Nephron (organoid): ENCODE results near the gene LRRC4C.
A peak's percentile ranks its signal among the peaks of the same experiment; 100 is the strongest.

Source experiments
- H3K27ac Mint-ChIP-seq, 3 experiments: 2 replicates each; pipeline ENCODE4 v1.8.0; 2020; ENCODE audit warnings: mixed read lengths in 3 of 3, mild to moderate bottlenecking in 2 of 3, moderate library complexity in 1 of 3
- H3K27me3 Mint-ChIP-seq: 2 replicates; pipeline ENCODE4 v1.8.0; 2021; ENCODE audit warnings: low read depth, mild to moderate bottlenecking, moderate library complexity, mixed read lengths
- H3K36me3 Mint-ChIP-seq: 2 replicates; pipeline ENCODE4 v1.8.0; 2020; ENCODE audit warnings: low read depth, mixed read lengths
- H3K4me1 Mint-ChIP-seq: 2 replicates; pipeline ENCODE4 v1.8.0; 2020; ENCODE audit warnings: mixed read lengths
- H3K4me3 Mint-ChIP-seq, 3 experiments: 2 replicates each; pipeline ENCODE4 v1.8.0; 2020; ENCODE audit warnings: mild to moderate bottlenecking in 3 of 3, mixed read lengths in 3 of 3, moderate library complexity in 2 of 3
- H3K9me3 Mint-ChIP-seq: 2 replicates; pipeline ENCODE4 v1.8.0; 2020; ENCODE audit warnings: mixed read lengths
- CTCF ChIP-seq, 3 experiments: fragments of 200-600 bp; sonication (generic); IDR thresholded peaks; one replicate each; pipeline ENCODE4 v1.5.0; 2021; ENCODE audit warnings: antibody characterized with exemption in 3 of 3; ENCODE audit not compliant: unreplicated experiment in 3 of 3

LRRC4C gene

GRCh38 chr11:40679276-40679675, 780.2 kb downstream of the LRRC4C start:
- Mint-ChIP-seq H3K36me3 (no peaks in the 10 kb centered on the region), H3K4me1 (no peaks in the 10 kb centered on the region), H3K27me3 (no peaks in the 10 kb centered on the region), H3K9me3 (peaks cover 3% of the 10 kb centered on the region), H3K4me3 (no peak overlapping the region), H3K27ac (no peak overlapping the region)
- no peak for TF ChIP-seq CTCF (IDR thresholded peaks at IDR 0.05; ENCODE audit: unreplicated experiment in 3 of 3)

GRCh38 chr11:40647295-40647694, 812.2 kb downstream of the LRRC4C start:
- Mint-ChIP-seq H3K4me3 (no peak overlapping the region), H3K36me3 (no peaks in the 10 kb centered on the region), H3K27me3 (no peaks in the 10 kb centered on the region), H3K4me1 (no peaks in the 10 kb centered on the region), H3K9me3 (peaks cover 26% of the 10 kb centered on the region), H3K27ac (peak overlapping the region in 1 of 3 experiments; percentile 42)
- TF ChIP-seq CTCF (IDR thresholded peaks at IDR 0.05; ENCODE audit: unreplicated experiment in 3 of 3), result no peak

- Mint-ChIP-seq H3K36me3 (no peaks in the 10 kb centered on the region), H3K4me1 (no peaks in the 10 kb centered on the region), H3K4me3 (no peak overlapping the region), H3K27ac (no peak overlapping the region), H3K27me3 (no peaks in the 10 kb centered on the region), H3K9me3 (peaks cover 4% of the 10 kb centered on the region)
- no peak for TF ChIP-seq CTCF (IDR thresholded peaks at IDR 0.05; ENCODE audit: unreplicated experiment in 3 of 3)
Measured at GRCh38 chr11:40642284-40642683, 817.2 kb downstream of the LRRC4C start.

GRCh38 chr11:40619654-40620053, 839.8 kb downstream of the LRRC4C start:
- no peak overlapping the region for H3K4me3 Mint-ChIP-seq
- H3K27ac Mint-ChIP-seq, result no peak overlapping the region
- H3K9me3 Mint-ChIP-seq, result no peaks in the 10 kb centered on the region
- H3K36me3 Mint-ChIP-seq, result no peaks in the 10 kb centered on the region
- H3K27me3 Mint-ChIP-seq, result no peaks in the 10 kb centered on the region
- TF ChIP-seq CTCF (IDR thresholded peaks at IDR 0.05; ENCODE audit: unreplicated experiment in 3 of 3), result no peak
- H3K4me1 Mint-ChIP-seq, result no peaks in the 10 kb centered on the region

GRCh38 chr11:40606800-40607199, 852.7 kb downstream of the LRRC4C start:
- H3K4me1 Mint-ChIP-seq, result peaks cover 5% of the 10 kb centered on the region
- TF ChIP-seq CTCF (IDR thresholded peaks at IDR 0.05; ENCODE audit: unreplicated experiment in 3 of 3), result no peak
- no peak overlapping the region for H3K4me3 Mint-ChIP-seq
- H3K36me3 Mint-ChIP-seq, result no peaks in the 10 kb centered on the region
- peaks cover 33% of the 10 kb centered on the region for H3K9me3 Mint-ChIP-seq
- H3K27me3 Mint-ChIP-seq, result no peaks in the 10 kb centered on the region
- no peak overlapping the region for H3K27ac Mint-ChIP-seq

GRCh38 chr11:40602866-40603552, 856.4 kb downstream of the LRRC4C start:
- Mint-ChIP-seq H3K4me3 (no peak overlapping the region), H3K36me3 (no peaks in the 10 kb centered on the region), H3K27ac (no peak overlapping the region), H3K9me3 (peaks cover 25% of the 10 kb centered on the region), H3K27me3 (no peaks in the 10 kb centered on the region), H3K4me1 (peaks cover 5% of the 10 kb centered on the region)
- TF ChIP-seq CTCF (IDR thresholded peaks at IDR 0.05; ENCODE audit: unreplicated experiment in 3 of 3), result no peak
